Superior temporal gyrus (tissue), 1 donor: ENCODE measurements around the gene ODAD2.

Source experiments
- DNase-seq: peaks from one replicate; pipeline ENCODE4 v3.0.0-alpha.2; 2016; ENCODE audit errors: extremely low spot score

The ODAD2 gene

GRCh38 chr10:27771231-27771630 lies 227.6 kb downstream of the ODAD2 start:
- DNase-seq: no peak

- no peak for DNase-seq
Observed at GRCh38 chr10:27770181-27770580, 228.7 kb downstream of the ODAD2 start.
